GM21717 (cell line): Measurements from ENCODE around the gene RBPMS2.

Experiments
- ATAC-seq: cut with Tn5 transposase; IDR thresholded peaks from one replicate; pipeline ENCODE4 v1.9.1; 2021; ENCODE audit warnings: mild to moderate bottlenecking, moderate library complexity; ENCODE audit not compliant: unreplicated experiment

RBPMS2 gene

GRCh38 chr15:64783796-64784195 is 8.4 kb upstream of the RBPMS2 start:
- ATAC-seq: no peak

- no peak for ATAC-seq
Observed at GRCh38 chr15:64782751-64783150, 7.4 kb upstream of the RBPMS2 start.

- no peak for ATAC-seq
Observed at GRCh38 chr15:64781299-64781698, 5.9 kb upstream of the RBPMS2 start.

GRCh38 chr15:64780600-64781156 is 5.3 kb upstream of the RBPMS2 start:
- ATAC-seq: no peak

- no peak for ATAC-seq
Observed at GRCh38 chr15:64779630-64780029, 4.2 kb upstream of the RBPMS2 start.

- no peak for ATAC-seq
Observed at GRCh38 chr15:64779024-64779423, 3.6 kb upstream of the RBPMS2 start.

- no peak for ATAC-seq
Observed at GRCh38 chr15:64776402-64776786, 1.0 kb upstream of the RBPMS2 start.

- no peak for ATAC-seq
Observed at GRCh38 chr15:64774629-64775493, 528 bp downstream of the RBPMS2 start.

- ATAC-seq: no peak
Observed at GRCh38 chr15:64774037-64774628, 1.3 kb downstream of the RBPMS2 start.

- no peak for ATAC-seq
Observed at GRCh38 chr15:64773606-64774005, 1.8 kb downstream of the RBPMS2 start.

- ATAC-seq: no peak
Observed at GRCh38 chr15:64772964-64773363, 2.4 kb downstream of the RBPMS2 start.

- no peak for ATAC-seq
Observed at GRCh38 chr15:64772488-64772887, 2.9 kb downstream of the RBPMS2 start.

GRCh38 chr15:64770626-64771025 is 4.8 kb downstream of the RBPMS2 start:
- ATAC-seq: no peak

- no peak for ATAC-seq
Observed at GRCh38 chr15:64767203-64767602, 8.2 kb downstream of the RBPMS2 start.

GRCh38 chr15:64766058-64766457 is 9.3 kb downstream of the RBPMS2 start:
- ATAC-seq: no peak

- ATAC-seq: no peak
Observed at GRCh38 chr15:64763874-64764273, 11.5 kb downstream of the RBPMS2 start.

GRCh38 chr15:64763462-64763861 is 11.9 kb downstream of the RBPMS2 start:
- ATAC-seq: no peak

- ATAC-seq: no peak
Observed at GRCh38 chr15:64763021-64763420, 12.4 kb downstream of the RBPMS2 start.

GRCh38 chr15:64762546-64762945 is 12.8 kb downstream of the RBPMS2 start:
- ATAC-seq: no peak

- no peak for ATAC-seq
Observed at GRCh38 chr15:64761156-64761555, 14.2 kb downstream of the RBPMS2 start.

- ATAC-seq: no peak
Observed at GRCh38 chr15:64760056-64760455, 15.3 kb downstream of the RBPMS2 start.

GRCh38 chr15:64755427-64755940 is 19.9 kb downstream of the RBPMS2 start:
- ATAC-seq: no peak
